T-helper 2 cell treated with Interferon-gamma antibody and Interleukin-4, amounts not matched to agents 5 μg/mL and 100 μg/mL, for 36 hours (primary cell): ENCODE measurements around the gene TMEM163.

ENCODE experiments used
- DNase-seq: peaks from one replicate; pipeline ENCODE4 v3.0.0; 2021; ENCODE audit warnings: low spot score
- H3K27ac Mint-ChIP-seq: one replicate; pipeline ENCODE4 v1.8.0; 2021; ENCODE audit warnings: mild to moderate bottlenecking, mixed read lengths
- H3K27me3 Mint-ChIP-seq: one replicate; pipeline ENCODE4 v1.8.0; 2021; ENCODE audit warnings: low read depth, mixed read lengths
- H3K36me3 Mint-ChIP-seq: one replicate; pipeline ENCODE4 v1.8.0; 2021; ENCODE audit warnings: low read depth, mixed read lengths
- H3K4me1 Mint-ChIP-seq: one replicate; pipeline ENCODE4 v1.8.0; 2021; ENCODE audit warnings: low read depth, mixed read lengths
- H3K4me3 Mint-ChIP-seq: one replicate; pipeline ENCODE4 v1.8.0; 2022; ENCODE audit warnings: mild to moderate bottlenecking, moderate library complexity, mixed read lengths
- H3K9me3 Mint-ChIP-seq: one replicate; pipeline ENCODE4 v1.8.0; 2021; ENCODE audit warnings: mixed read lengths

The TMEM163 gene

GRCh38 chr2:134432435-134432883 is 286.3 kb downstream of the TMEM163 start:
- no peak for DNase-seq
- no peaks in the 10 kb centered on the region for H3K9me3 Mint-ChIP-seq
- no peaks in the 10 kb centered on the region for H3K4me1 Mint-ChIP-seq
- no peak overlapping the region for H3K27ac Mint-ChIP-seq
- H3K4me3 Mint-ChIP-seq: no peak overlapping the region
- H3K27me3 Mint-ChIP-seq: no peaks in the 10 kb centered on the region
- H3K36me3 Mint-ChIP-seq: no peaks in the 10 kb centered on the region

- Mint-ChIP-seq H3K27me3 (no peaks in the 10 kb centered on the region), H3K27ac (no peak overlapping the region), H3K36me3 (no peaks in the 10 kb centered on the region), H3K9me3 (no peaks in the 10 kb centered on the region), H3K4me1 (no peaks in the 10 kb centered on the region), H3K4me3 (no peak overlapping the region)
- no peak for DNase-seq
Measured at GRCh38 chr2:134431838-134432434, 286.9 kb downstream of the TMEM163 start.

- Mint-ChIP-seq H3K4me3 (no peak overlapping the region), H3K27ac (no peak overlapping the region), H3K9me3 (no peaks in the 10 kb centered on the region), H3K36me3 (no peaks in the 10 kb centered on the region), H3K27me3 (no peaks in the 10 kb centered on the region), H3K4me1 (peaks cover 2% of the 10 kb centered on the region)
- DNase-seq: no peak
Measured at GRCh38 chr2:134429886-134430285, 288.9 kb downstream of the TMEM163 start.

GRCh38 chr2:134426721-134427120 is 292.1 kb downstream of the TMEM163 start:
- H3K36me3 Mint-ChIP-seq: no peaks in the 10 kb centered on the region
- H3K9me3 Mint-ChIP-seq: no peaks in the 10 kb centered on the region
- H3K4me1 Mint-ChIP-seq: peaks cover 2% of the 10 kb centered on the region
- H3K27me3 Mint-ChIP-seq: peaks cover 2% of the 10 kb centered on the region
- no peak overlapping the region for H3K27ac Mint-ChIP-seq
- no peak overlapping the region for H3K4me3 Mint-ChIP-seq
- DNase-seq: no peak

GRCh38 chr2:134425724-134426496 is 292.9 kb downstream of the TMEM163 start:
- DNase-seq: no peak
- Mint-ChIP-seq H3K4me3 (no peak overlapping the region), H3K4me1 (peaks cover 2% of the 10 kb centered on the region), H3K27ac (no peak overlapping the region), H3K27me3 (peaks cover 2% of the 10 kb centered on the region), H3K9me3 (no peaks in the 10 kb centered on the region), H3K36me3 (no peaks in the 10 kb centered on the region)

GRCh38 chr2:134421556-134422328 is 297.1 kb downstream of the TMEM163 start:
- H3K4me3 Mint-ChIP-seq: no peak overlapping the region
- H3K9me3 Mint-ChIP-seq: no peaks in the 10 kb centered on the region
- peaks cover 2% of the 10 kb centered on the region for H3K27me3 Mint-ChIP-seq
- no peak overlapping the region for H3K27ac Mint-ChIP-seq
- no peaks in the 10 kb centered on the region for H3K36me3 Mint-ChIP-seq
- peaks cover 2% of the 10 kb centered on the region for H3K4me1 Mint-ChIP-seq
- DNase-seq: no peak

- Mint-ChIP-seq H3K9me3 (no peaks in the 10 kb centered on the region), H3K4me1 (peaks cover 2% of the 10 kb centered on the region), H3K27ac (no peak overlapping the region), H3K27me3 (peaks cover 4% of the 10 kb centered on the region), H3K4me3 (no peak overlapping the region), H3K36me3 (no peaks in the 10 kb centered on the region)
- no peak for DNase-seq
Measured at GRCh38 chr2:134420920-134421319, 297.9 kb downstream of the TMEM163 start.

- H3K9me3 Mint-ChIP-seq: no peaks in the 10 kb centered on the region
- H3K4me1 Mint-ChIP-seq: no peaks in the 10 kb centered on the region
- H3K36me3 Mint-ChIP-seq: no peaks in the 10 kb centered on the region
- peaks cover 4% of the 10 kb centered on the region for H3K27me3 Mint-ChIP-seq
- no peak overlapping the region for H3K27ac Mint-ChIP-seq
- H3K4me3 Mint-ChIP-seq: no peak overlapping the region
- no peak for DNase-seq
Measured at GRCh38 chr2:134420259-134420658, 298.5 kb downstream of the TMEM163 start.

GRCh38 chr2:134417968-134418582 is 300.7 kb downstream of the TMEM163 start:
- Mint-ChIP-seq H3K27me3 (peaks cover 4% of the 10 kb centered on the region), H3K9me3 (no peaks in the 10 kb centered on the region), H3K4me1 (no peaks in the 10 kb centered on the region), H3K27ac (no peak overlapping the region), H3K4me3 (no peak overlapping the region), H3K36me3 (no peaks in the 10 kb centered on the region)
- no peak for DNase-seq

GRCh38 chr2:134416637-134417036 is 302.2 kb downstream of the TMEM163 start:
- no peak overlapping the region for H3K27ac Mint-ChIP-seq
- no peaks in the 10 kb centered on the region for H3K36me3 Mint-ChIP-seq
- no peak for DNase-seq
- H3K27me3 Mint-ChIP-seq: peaks cover 2% of the 10 kb centered on the region
- H3K4me1 Mint-ChIP-seq: peaks cover 3% of the 10 kb centered on the region
- no peaks in the 10 kb centered on the region for H3K9me3 Mint-ChIP-seq
- no peak overlapping the region for H3K4me3 Mint-ChIP-seq

- peaks cover 3% of the 10 kb centered on the region for H3K4me1 Mint-ChIP-seq
- no peak overlapping the region for H3K4me3 Mint-ChIP-seq
- H3K36me3 Mint-ChIP-seq: no peaks in the 10 kb centered on the region
Measured at GRCh38 chr2:134416018-134416417, 302.8 kb downstream of the TMEM163 start.

GRCh38 chr2:134413912-134414311 is 304.9 kb downstream of the TMEM163 start:
- H3K4me3 Mint-ChIP-seq: no peak overlapping the region

More at GRCh38 chr2:134416018-134416417, 302.8 kb downstream of the TMEM163 start:
- Mint-ChIP-seq H3K9me3 (no peaks in the 10 kb centered on the region), H3K27me3 (peaks cover 2% of the 10 kb centered on the region), H3K27ac (no peak overlapping the region)
- DNase-seq: no peak

GRCh38 chr2:134413430-134413829 is 305.4 kb downstream of the TMEM163 start:
- H3K9me3 Mint-ChIP-seq: no peaks in the 10 kb centered on the region

More at GRCh38 chr2:134413912-134414311, 304.9 kb downstream of the TMEM163 start:
- Mint-ChIP-seq H3K27me3 (peaks cover 2% of the 10 kb centered on the region), H3K4me1 (peaks cover 3% of the 10 kb centered on the region), H3K27ac (no peak overlapping the region), H3K9me3 (no peaks in the 10 kb centered on the region), H3K36me3 (no peaks in the 10 kb centered on the region)
- DNase-seq: no peak

GRCh38 chr2:134412639-134412999 is 306.2 kb downstream of the TMEM163 start:
- Mint-ChIP-seq H3K4me1 (peaks cover 7% of the 10 kb centered on the region), H3K27ac (no peak overlapping the region), H3K36me3 (no peaks in the 10 kb centered on the region), H3K9me3 (no peaks in the 10 kb centered on the region), H3K27me3 (peaks cover 2% of the 10 kb centered on the region), H3K4me3 (no peak overlapping the region)
- no peak for DNase-seq

More at GRCh38 chr2:134413430-134413829, 305.4 kb downstream of the TMEM163 start:
- Mint-ChIP-seq H3K27ac (no peak overlapping the region), H3K4me3 (no peak overlapping the region), H3K27me3 (peaks cover 2% of the 10 kb centered on the region), H3K36me3 (no peaks in the 10 kb centered on the region), H3K4me1 (peaks cover 4% of the 10 kb centered on the region)
- no peak for DNase-seq
